HG03432 (cell line): ENCODE data around the gene PCAT6.
A peak's percentile ranks its signal among the peaks of the same experiment; 100 is the strongest.
"Not testable (repeated sequence)": the region's sequence is repeated elsewhere in the genome, so short reads cannot be mapped to it uniquely, and the experiment has no call there.

Experiments used
- ATAC-seq: cut with Tn5 transposase; IDR thresholded peaks from one replicate; pipeline ENCODE4 v1.9.1; 2021; ENCODE audit warnings: mild to moderate bottlenecking, moderate library complexity; ENCODE audit not compliant: unreplicated experiment

The PCAT6 gene

DNA sequence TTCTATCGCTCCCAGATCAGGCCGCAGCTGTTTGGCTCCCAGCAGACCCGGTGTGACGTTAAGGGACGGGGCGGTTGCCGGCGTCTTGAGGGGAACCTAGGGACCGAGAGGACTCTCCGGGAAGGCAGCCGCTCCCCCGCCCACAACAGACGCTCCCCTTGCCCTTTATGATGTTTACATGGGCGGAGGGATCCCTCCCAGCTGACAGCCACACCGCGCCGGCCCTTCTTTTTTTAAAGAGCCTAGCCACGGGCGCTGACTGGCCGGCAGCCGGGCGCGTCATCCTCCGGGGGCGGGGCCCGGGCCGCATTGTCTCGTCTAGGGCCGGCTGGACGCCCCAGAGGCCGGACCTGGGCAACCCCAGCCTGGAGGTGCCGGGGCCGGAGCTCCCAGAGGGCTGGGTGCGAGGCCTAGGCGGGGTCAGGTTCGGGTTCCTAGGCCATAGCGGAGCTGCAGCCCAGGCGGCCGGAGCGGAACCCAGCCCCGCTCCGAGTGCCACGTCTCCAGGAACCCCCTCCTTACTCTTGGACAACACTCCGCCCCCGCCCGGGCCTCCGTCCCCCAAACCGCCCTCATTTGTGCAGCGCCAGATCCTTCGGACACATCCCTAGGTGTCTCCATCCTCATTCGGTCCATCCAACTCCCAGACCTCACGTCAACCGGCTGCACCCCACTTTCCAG is at the start of gene PCAT6:
Gene PCAT6, plus strand, starts transcription at position 340 of the 681 bp plus-strand sequence.
- ATAC-seq, result peak; percentile 79

DNA sequence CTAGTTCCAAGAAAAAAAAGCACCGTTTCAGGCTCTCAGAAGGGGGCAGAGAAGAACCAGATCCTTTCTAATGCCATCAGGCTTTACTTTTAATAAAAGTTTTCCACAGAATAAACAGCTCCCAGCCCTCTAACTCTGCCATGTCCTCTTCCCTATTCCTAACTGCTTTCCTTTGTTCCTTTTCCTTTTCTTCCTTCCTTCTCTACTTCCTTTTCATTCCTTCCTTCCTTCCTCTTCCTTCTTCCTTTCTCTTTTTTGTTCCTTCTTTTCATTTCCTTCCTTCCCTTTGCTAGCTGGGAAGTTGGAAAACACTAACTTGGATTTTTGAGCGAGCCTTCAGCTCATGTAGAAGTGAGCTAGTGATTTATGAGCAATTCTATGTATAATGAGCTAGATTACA is 48.7 kb upstream of the PCAT6 start:
- no peak for ATAC-seq

DNA sequence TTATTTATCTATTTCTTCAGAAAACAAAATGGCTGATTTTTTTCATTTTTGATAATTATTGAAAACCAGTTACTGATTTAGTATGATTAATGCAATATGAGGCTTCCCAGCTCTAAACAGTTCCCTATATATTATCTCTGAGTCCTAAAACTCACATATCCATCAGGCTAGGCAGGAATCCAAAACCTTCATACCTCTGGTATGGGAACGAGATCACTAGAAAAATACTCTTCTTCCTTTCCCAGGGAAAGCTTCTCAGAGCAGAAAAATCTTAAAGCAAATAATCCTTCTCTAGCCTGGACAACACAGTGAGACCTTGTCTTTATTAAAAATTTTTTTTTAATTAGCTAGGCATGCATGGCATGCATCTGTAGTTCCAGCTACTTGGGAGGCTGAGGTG is 45.0 kb upstream of the PCAT6 start:
- ATAC-seq, result no peak

DNA sequence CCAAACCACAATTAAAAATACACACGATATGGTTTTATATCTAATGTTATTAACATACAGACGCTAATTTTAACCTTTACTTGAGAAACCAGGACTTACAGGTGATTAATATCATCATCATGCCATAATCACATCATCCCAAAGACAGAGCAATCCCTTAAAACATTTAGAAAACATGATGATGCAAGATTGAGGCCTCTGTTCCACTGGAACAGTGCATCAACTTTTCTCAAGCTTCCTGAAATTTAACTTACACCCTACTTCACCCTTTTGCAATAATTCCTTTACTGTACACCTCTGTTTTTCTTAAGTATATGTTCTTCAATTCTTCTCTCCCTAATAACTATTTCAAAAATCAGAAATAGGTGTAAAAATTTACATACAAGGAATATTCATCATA is 40.6 kb upstream of the PCAT6 start:
- no peak for ATAC-seq

DNA sequence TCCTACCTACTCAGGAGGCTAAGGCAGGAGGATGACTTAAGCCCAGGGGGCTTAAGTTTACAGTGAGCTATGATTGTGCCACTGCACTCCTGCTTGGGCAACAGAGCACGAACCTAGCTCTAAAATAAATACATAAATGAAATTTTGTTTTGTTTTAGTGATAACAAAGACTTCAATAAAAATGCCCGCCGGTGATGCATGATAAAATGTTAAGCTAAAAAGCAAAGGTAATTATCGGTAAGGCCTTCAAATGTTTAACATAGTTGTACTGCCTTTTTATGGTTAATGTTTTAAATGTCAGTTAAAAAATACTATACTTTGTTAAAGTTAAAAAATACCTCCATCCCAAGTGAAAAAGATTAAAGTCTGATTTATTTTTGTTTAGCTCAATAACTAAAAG is 29.6 kb upstream of the PCAT6 start:
- no peak for ATAC-seq

DNA sequence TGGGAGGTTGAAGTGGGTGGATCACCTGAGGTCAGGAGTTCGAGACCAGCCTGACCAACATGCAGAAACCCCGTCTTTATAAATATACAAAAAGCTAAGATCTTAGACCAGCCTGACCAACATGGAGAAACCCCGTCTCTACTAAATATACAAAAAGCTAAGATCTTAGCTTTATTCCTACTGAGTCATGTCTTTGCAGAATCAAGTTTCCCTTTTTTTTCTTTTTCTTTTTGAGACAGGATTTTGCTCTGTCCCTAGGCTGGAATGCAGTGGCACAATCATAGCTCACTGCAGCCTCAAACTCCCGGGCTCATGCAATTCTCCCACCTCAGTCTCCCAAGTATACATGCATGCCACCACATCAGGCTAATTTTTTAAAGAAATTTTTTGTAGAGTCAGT is 23.9 kb upstream of the PCAT6 start:
- no peak for ATAC-seq

DNA sequence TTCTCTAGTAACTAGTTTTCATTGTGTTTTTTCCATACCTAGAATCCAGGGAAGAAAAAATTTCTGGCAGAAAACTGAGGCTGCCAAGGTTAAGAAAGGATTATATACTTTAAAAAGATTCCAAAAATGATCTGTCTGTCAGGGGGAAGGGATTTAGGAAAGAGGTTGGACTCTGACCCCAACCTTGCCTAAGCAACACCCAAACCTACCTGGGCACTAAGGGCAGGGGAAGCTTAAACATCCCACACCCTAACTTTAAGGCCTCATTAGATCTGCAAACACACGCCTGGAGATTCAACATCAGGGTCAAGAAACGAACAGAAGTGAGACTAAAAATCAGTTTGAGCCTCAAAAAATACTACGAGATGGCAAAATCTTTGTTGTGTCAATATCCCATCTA is 22.0 kb upstream of the PCAT6 start:
- ATAC-seq, result no peak

DNA sequence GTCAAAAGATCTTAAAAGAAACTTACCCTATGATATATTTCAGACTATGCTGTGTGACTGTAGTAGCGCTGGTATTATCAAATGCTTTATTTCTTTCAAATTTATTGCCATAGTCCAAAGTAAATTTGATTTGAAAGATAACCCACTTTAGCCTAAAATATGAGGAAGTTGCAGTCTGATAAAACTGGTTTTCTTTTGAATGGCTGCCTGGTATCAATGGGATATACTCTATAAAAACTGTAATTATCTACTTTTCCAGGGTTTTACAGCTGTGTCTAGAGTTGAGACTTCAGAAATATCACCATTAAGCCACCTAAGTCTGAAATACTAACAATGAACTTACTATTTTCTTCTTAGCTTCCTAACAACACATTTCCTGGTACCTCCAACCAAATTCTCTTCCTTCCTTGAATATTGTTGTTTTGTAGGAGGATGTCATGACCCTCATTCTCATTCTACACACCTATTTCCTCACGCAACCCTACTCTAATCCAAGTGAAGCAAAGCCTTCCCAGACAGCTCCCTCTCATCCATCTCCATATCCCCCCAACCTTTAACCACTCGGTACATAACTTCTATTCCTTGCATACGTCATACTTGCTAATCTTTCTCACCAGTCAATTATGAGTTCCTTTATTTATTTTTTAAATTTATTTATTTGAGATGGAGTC is 19.5 kb upstream of the PCAT6 start:
- ATAC-seq, result no peak

DNA sequence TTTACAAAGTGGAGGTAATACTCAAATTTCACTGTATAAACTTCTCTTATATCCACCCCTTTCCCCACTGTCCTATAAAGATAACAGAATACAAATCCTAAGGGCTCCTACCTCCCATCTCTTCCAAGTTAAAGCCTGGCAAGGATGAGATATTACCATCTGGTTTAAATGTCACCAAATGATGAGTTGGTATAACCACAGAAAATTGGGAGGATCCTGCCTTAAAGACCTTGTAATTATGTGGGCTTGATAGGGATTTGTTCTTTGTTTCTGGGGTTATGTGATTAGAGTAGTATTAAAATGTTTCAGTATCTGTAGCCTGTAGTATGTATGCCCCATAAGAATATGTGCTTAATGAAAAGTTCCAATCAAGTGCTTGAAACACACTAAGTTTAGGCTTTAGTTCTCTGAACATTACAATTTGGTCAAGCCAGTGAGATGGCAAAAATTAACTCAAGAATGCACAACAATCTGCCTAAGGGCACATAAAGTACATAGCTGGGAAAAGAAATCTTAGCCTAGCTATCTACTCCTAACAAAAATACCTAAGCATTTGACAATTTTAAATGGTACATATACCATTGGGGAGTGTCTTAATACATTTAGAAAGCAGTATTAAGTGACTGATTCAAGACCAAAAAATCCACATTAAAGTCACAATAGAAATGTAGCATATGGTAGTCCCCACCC is 16.6 kb upstream of the PCAT6 start:
- no peak for ATAC-seq

DNA sequence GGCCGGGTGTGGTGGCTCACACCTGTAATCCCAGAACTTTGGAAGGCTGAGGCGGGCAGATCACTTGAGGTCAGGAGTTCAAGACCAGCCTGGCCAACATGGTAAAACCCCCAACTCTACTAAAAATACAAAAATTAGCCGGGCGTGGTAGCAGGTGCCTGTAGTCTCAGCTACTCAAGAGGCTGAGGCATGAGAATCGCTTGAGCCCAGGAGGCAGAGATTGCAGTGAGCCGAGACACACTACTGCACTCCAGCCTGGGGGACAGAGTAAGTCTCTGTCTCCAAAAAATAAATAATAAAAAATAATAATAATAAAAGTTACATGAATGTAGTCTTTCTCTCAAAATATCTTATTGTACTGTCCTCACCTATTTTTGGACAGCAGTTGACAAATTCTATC is 15.8 kb upstream of the PCAT6 start:
- ATAC-seq, result not testable (repeated sequence)

DNA sequence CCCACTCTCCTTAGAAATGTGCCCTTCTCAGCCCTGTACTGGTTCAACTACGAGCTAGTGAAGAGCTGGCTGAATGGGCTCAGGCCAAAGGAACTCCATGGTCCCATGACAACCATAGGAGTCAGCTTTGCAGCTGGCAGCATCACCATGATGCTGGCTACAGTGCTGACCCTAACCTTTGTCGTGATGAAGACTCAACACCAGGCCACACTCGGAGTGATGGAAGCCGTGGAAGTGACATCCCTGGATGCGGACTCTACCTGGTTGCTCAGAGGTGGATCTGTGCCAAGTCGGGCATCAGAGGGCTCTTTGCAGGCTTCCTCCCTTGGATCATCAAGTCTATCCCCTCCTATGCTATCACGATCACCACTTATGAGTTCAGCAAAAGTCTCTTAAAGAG is 14.1 kb upstream of the PCAT6 start:
- ATAC-seq, result no peak

DNA sequence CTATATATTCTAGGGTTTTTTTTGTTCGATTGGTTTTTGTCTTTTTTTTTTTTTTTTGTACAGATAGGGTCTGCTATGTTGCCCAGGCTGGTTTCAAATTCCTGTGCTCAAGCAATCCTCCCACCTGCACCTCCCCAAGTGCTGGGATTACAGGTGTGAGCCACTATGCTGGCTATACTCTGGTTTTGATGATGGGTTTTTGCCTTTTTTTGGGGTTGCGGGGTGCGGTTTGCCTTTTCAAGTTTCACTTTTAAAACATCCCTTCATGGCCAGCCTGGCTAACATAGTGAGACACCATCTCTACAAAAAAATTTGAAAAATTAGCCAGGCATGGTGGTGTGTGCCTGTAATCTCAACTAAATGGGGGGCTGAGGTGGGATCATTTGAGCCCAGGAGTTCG is 12.5 kb upstream of the PCAT6 start:
- ATAC-seq, result no peak

DNA sequence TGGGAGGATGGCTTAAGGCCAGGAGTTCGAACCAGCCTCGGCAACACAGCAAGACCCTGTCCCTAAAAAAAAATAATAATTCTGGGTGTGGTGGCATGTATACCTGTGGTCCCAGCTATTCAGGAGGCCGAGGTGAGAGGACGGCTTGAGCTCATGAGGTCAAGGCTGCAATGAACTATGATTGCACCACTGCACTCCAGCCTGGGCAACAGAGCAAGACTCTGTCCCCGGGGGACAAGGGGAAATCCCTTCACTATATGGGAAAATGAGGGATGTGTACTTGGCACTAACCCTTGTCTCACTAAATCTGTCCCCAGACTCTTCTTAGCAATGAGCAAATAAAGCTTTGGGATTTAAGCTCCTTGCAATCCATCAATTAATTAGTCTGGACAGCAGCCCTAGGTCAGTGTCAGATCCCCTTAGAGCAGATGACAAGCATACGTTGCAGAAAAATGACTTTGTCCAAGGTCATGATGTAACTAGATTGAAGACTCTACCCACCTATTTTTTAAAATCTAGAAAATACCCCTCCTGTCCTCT is 11.9 kb upstream of the PCAT6 start:
- no peak for ATAC-seq

DNA sequence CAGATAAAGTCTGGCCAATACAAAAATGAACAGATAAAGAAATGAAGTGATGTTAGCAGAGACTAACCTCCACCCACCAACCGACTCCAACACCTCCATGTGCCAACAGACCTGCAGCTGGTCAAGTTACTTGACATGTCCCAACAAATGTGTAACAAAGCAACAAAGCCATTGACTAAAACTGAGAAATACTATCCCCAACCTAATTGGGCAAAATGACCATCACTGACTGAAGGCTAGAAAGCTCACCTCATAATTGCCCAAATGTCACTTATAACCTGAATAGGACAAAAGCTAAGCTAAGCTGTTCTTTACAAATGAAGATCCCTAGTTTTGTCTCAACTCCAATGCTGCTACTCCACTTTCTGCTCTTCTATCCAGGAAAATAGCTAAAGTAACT is 10.0 kb upstream of the PCAT6 start:
- ATAC-seq, result no peak

DNA sequence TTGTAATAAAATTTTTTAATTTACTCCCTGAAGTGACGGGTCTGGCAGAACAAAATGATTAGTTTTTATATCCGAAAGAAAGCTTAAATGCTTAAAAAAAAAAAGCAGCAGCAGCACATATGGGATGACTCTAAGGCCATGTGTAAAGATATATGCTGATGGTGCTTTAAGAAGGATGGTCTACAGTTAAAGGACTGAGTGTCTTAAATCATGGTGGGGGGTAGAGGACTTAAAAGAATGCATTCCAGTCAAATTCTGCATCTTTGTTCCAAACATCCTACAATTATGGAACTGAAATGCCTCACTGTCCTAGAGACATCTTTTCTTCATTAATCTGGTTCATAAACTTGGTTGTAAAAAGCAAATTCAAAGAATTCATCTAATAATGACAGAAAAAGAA is 9.6 kb upstream of the PCAT6 start:
- no peak for ATAC-seq

DNA sequence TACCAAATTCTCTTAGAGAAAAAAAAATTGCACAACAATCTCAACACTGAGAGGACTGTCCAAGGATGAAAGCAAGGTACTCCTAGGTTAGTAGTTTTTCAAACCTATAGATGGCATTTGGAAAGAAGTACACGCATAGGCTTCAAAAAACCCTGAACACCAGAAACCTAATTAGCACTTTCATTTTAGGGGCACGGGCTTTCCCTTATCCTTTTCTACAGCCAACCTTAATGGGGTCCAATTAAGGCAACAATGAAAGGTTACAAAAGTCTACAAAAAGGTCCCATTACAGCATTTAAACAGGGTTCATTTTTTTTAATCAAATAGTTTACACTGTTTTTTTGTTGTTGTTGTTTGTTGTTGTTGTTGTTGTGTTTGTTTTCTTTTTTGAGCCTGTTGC is 8.7 kb upstream of the PCAT6 start:
- no peak for ATAC-seq

DNA sequence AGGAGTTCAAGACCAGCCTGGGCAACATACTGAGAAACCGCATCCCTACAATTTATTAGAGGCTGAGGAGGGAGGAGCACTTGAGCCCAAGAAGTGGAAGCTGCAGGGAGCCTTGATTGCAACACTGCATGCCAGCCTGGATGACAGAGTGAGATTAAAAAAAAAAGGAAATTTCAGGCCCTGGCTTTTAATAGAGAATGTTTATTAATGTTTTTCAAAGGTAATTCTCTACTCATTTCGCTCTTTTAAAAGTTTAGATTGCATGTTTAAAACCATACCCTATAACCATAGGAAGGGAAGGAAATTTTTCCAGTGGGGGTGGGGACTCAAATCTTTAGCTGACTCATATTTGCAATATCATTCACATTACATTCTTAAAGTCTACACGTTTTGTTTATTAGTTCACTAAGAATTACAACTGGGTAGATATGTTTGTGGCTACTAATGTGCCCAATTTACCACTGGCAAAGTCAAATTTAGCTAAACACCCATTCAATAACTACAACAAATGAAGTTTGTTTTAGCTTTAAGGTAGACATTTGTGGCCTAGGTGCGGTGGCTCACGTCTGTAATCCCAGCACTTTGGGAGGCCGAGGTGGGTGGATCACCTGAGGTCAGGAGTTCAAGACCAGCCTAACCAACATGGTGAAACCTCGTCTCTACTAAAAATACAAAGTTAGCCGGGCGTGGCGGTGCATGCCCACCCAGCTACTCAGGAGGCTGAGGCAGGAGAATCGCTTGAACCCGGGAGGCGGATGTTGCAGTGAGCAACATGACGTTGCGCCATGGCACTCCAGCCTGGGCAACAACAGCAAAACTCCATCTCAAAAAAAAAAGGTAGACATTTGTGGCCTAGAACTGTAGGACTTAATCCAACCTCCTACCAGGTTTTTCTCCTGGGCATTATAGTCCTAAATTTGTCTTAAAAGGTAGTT is 7.5 kb upstream of the PCAT6 start:
- no peak for ATAC-seq

DNA sequence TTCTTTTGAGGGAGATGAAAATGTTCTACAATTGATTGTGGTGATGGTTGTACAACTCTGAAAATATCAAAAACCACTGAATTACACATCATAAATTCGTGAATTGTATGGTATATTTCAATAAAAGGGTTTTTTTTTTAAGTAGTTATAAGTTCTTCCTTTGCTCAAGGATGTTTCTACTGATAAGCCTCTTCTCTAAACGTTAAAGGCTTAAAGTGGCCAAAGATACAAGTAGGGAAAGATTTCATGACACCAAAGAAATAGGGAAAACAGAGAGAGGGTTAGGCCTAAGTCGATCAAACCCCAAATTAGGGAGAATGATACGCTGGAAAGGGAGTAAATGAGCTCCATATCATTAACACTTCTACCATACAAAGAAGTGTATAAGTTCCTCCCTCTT is 6.6 kb upstream of the PCAT6 start:
- no peak for ATAC-seq

DNA sequence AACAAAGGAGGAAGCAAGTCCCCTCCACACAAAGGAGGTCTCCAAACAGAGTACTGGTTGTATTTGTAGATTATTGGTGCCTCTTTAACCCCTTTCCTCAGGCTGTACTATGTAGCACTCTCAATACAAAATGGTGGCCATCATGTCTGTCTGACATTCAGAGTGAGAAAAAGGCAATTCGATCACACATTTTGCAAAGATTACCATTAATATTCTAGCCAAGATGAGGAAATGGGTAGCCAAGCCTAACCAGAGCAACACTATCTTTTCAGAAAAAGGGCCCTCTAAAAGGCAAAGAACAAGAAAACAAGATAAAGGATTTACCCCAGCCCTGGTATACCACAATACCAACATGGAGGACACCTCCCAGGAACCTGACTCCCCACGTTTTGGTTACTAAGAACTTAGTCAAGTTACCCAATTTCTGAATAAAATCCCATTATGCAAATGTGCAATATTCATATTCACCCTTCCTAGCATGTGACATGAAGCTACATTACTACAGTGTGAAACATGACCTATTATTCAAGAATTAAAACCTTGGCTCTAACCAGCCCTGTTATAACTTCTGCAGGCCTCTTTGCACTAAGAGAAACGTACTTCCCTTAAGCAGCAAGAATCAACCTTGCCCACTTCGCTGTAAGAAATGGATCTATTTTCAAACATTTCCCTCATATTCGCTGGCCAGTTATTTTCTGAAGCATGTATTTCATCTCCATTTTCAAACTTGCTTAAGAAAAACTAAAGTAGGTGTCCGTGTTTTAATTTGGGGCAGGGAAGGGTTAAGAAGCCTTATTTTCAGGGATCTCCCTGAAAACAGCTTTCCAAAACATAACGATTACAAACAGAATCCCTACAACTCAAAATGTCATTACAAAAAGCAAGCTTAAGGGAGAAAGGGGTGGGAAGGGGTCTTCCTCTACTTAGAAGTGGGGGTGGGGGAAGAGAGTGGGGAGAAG is 4.6 kb upstream of the PCAT6 start:
- no peak for ATAC-seq
